Activated naive CD4-positive, alpha-beta T cell (primary cell): ENCODE measurements around the gene SSX7.
"Not testable (repeated sequence)": the region's sequence is repeated elsewhere in the genome, so short reads cannot be mapped to it uniquely, and the experiment has no call there.

Source experiments
- DNase-seq, 4 experiments: peaks; one replicate each; lab custom pipeline; 2025; lab: John Stamatoyannopoulos, UW

The SSX7 gene

GRCh38 chrX:52654800-52655199 lies at the start of gene SSX7:
Gene SSX7, minus strand, starts transcription at chrX:52654900. Its CDS starts 1,428 bp downstream, at chrX:52653472.
- not testable (repeated sequence) for DNase-seq

GRCh38 chrX:52692034-52692433 lies 37.3 kb upstream of the SSX7 start:
- not testable (repeated sequence) for DNase-seq

- DNase-seq: not testable (repeated sequence)
Measured at GRCh38 chrX:52662218-52662617, 7.5 kb upstream of the SSX7 start.

- not testable (repeated sequence) for DNase-seq
Measured at GRCh38 chrX:52655475-52655874, 775 bp upstream of the SSX7 start.

- not testable (repeated sequence) for DNase-seq
Measured at GRCh38 chrX:52650676-52651075, 4.0 kb downstream of the SSX7 start.

GRCh38 chrX:52648956-52649355 lies 5.7 kb downstream of the SSX7 start:
- DNase-seq: not testable (repeated sequence)

GRCh38 chrX:52628483-52628882 lies 26.2 kb downstream of the SSX7 start:
- DNase-seq: not testable (repeated sequence)

- not testable (repeated sequence) for DNase-seq
Measured at GRCh38 chrX:52620661-52621060, 34.0 kb downstream of the SSX7 start.

- no peak for DNase-seq
Measured at GRCh38 chrX:52608961-52609360, 45.7 kb downstream of the SSX7 start.

- DNase-seq: not testable (repeated sequence)
Measured at GRCh38 chrX:52603151-52603550, 51.5 kb downstream of the SSX7 start.

GRCh38 chrX:52598886-52599285 lies 55.8 kb downstream of the SSX7 start:
- no peak for DNase-seq

- no peak for DNase-seq
Measured at GRCh38 chrX:52594658-52595057, 60.0 kb downstream of the SSX7 start.
